Stimulated activated CD8-positive, alpha-beta memory T cell treated with anti-CD3 and anti-CD28 coated beads, Interleukin-7, amount 100 ng/mL, for 4 hours (primary cell): ENCODE data around the gene NUP85.
"Not testable (repeated sequence)": the region's sequence is repeated elsewhere in the genome, so short reads cannot be mapped to it uniquely, and the experiment has no call there.

ENCODE experiments used
- DNase-seq, 2 donors: peaks; one replicate each; pipeline ENCODE4 v3.0.0-alpha.2; 2020; ENCODE audit warnings: low read depth in 2 of 2

Gene NUP85

GRCh38 chr17:75241996-75242460, 36.5 kb downstream of the NUP85 start:
- DNase-seq: no peak

- peak in 1 of 2 donors; percentile 8 for DNase-seq
These were observed 37.1 kb downstream of the NUP85 start for GRCh38 chr17:75242461-75243042.

- DNase-seq: no peak
These were observed 38.8 kb downstream of the NUP85 start for GRCh38 chr17:75244133-75244866.

- DNase-seq: no peak
These were observed 39.5 kb downstream of the NUP85 start for GRCh38 chr17:75245011-75245410.

- no peak for DNase-seq
These were observed 40.9 kb downstream of the NUP85 start for GRCh38 chr17:75246404-75246803.

- DNase-seq: no peak
These were observed 44.1 kb downstream of the NUP85 start for GRCh38 chr17:75249564-75249963.

- peak; percentile 80 to 89 for DNase-seq
These were observed 44.6 kb downstream of the NUP85 start for GRCh38 chr17:75250009-75250471.

- DNase-seq: no peak
These were observed 46.7 kb downstream of the NUP85 start for GRCh38 chr17:75252039-75252816.

GRCh38 chr17:75255954-75256698, 50.6 kb downstream of the NUP85 start:
- DNase-seq: not testable (repeated sequence)

- not testable (repeated sequence) for DNase-seq
These were observed 51.7 kb downstream of the NUP85 start for GRCh38 chr17:75257228-75257627.

- peak; percentile 35 to 54 for DNase-seq
These were observed 55.3 kb downstream of the NUP85 start for GRCh38 chr17:75260641-75261335.

GRCh38 chr17:75261336-75262111, 56.0 kb downstream of the NUP85 start, which contains the start of the genes GGA3 and MRPS7:
Gene GGA3 (minus strand): TSS chr17:75261606. CDS start chr17:75261587, 19 bp downstream.
Gene MRPS7 (plus strand): TSS chr17:75261879. CDS start chr17:75261901, 22 bp downstream.
- peak; percentile 91 to 93 for DNase-seq

- DNase-seq: no peak
These were observed 56.7 kb downstream of the NUP85 start for GRCh38 chr17:75262112-75262606.

GRCh38 chr17:75263055-75263454, 57.6 kb downstream of the NUP85 start:
- DNase-seq: no peak

- no peak for DNase-seq
These were observed 60.3 kb downstream of the NUP85 start for GRCh38 chr17:75265614-75266315.

- no peak for DNase-seq
These were observed 61.1 kb downstream of the NUP85 start for GRCh38 chr17:75266316-75267152.

GRCh38 chr17:75267153-75267410, 61.6 kb downstream of the NUP85 start:
- DNase-seq: no peak

GRCh38 chr17:75267411-75268232, 62.1 kb downstream of the NUP85 start:
- no peak for DNase-seq
